ENCODE results near the gene YARS1.
A peak's percentile ranks its signal among the peaks of the same experiment; 100 is the strongest.

The YARS1 gene

DNA sequence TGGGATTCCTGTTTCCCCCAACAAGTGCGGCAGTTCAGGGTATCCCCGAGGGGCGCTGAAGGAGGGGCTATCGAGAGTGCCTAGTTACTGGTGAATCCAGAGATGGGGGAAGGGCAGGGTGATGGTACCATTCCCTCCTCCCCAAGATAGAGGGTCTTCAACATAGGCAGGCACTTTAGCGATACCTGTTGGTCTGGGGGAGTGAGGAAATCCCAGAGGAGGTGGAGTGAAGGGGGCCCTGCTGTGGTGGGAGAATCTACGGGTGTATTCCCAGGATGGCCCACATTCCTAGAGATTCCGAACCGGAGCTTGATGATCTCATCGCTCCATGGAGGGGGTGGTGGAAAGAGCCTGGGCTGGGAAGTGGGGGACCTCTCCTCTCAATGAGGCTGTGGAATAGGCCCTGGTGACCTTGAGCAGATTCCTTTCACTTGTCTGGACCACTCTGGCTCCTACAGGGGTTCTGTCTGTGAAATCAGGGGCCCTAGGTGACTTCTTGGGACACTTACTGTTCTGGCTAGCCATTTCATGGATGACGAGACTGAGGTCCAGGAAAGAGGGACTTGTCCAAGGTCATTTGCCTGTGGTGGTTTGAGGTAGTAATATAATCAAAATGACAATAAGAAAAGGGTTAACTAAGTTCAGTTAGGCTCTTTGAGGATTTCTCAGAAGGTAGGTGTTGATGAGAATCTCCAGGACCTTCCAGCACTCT lies 61.9 kb downstream of the YARS1 start:
- H3K4me3 ChIP-seq (ENCODE audit: low read length): peak overlapping the region; percentile 73
- TF ChIP-seq, protein P1, sequence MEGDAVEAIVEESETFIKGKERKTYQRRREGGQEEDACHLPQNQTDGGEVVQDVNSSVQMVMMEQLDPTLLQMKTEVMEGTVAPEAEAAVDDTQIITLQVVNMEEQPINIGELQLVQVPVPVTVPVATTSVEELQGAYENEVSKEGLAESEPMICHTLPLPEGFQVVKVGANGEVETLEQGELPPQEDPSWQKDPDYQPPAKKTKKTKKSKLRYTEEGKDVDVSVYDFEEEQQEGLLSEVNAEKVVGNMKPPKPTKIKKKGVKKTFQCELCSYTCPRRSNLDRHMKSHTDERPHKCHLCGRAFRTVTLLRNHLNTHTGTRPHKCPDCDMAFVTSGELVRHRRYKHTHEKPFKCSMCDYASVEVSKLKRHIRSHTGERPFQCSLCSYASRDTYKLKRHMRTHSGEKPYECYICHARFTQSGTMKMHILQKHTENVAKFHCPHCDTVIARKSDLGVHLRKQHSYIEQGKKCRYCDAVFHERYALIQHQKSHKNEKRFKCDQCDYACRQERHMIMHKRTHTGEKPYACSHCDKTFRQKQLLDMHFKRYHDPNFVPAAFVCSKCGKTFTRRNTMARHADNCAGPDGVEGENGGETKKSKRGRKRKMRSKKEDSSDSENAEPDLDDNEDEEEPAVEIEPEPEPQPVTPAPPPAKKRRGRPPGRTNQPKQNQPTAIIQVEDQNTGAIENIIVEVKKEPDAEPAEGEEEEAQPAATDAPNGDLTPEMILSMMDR (conservative IDR thresholded peaks at IDR 0.05; ENCODE audit: low read depth, low read length): no peak
- DNase-seq (ENCODE audit: low read depth): no peak

DNA sequence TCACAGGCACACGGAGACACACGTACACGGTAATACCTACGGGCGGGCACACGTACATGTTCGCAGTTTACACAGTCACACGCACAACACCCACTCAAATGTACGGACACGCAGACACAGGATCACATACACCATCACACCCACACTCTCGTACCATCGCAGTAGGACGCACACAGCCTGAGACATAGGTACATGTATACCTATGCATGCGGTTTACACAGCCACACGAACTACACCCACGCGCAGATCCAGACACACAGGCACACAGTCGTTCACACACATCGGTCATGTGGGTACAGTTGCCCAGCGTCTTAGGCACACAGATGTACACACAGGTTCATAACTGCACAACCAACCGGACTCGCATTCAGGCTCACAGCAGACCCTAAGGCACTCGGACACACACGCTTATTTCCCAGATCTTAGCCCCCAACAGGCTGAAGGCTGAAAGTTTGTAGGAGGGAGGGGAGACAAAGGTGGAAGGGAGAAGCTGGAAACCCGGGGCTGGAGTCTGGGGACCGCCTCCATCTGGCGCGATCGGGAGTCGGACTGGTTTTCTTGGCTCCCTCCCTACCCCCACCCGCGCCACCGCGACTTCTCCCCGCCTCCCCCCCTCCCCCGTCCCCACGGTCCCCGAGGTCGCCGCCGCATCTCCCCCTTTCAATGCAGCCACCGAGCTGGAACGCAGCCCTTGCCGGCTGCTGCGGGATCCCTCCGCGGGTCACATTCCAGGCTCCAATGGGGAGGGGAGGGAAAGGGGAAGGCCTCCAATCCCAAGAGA lies 62.7 kb downstream of the YARS1 start:
- TF ChIP-seq, protein P1 (conservative IDR thresholded peaks at IDR 0.05; ENCODE audit: low read depth, low read length): no peak
- H3K4me3 ChIP-seq (ENCODE audit: low read length): peak overlapping the region; percentile 73
- no peak for DNase-seq (ENCODE audit: low read depth)

DNA sequence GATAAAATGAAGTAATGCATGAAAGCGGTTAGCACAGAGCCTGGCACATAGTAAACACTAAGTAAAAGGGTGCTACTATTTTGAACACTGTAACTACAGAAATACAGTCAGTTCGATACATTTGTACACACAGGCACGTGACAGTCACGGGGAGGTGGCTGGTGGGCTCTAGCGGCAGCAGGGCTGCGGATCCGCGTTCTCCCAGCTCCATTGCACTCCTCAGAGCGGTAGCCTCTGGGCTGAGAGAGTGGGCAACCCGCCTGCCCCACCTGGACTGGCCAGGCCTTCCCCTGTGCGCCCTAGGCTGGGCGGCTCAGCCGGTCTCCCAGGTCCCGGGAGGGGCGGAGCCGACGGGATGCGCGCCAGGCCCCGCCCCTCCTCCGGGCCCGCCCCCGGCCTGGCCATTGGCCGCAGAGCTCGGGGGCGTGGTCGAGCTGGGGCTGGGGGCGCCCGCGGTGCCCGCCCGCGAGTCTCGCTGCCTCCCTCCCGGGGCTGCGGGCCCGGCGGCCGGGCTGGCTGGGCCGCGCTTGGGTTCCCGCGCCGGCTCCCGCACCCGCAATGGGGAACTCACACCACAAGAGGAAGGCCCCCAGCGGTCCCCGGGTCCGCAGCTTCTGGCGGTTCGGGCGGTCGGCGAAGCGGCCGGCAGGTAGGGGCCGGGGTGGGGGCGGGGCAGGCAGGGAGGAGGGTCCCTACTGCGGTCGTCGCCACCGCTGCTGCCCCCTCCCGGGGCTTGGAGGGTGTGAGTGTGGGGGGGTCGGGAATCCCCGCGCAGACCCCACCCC lies 63.4 kb downstream of the YARS1 start:
- H3K4me3 ChIP-seq (ENCODE audit: low read length): peak overlapping the region; percentile 73
- TF ChIP-seq, protein P1 (conservative IDR thresholded peaks at IDR 0.05; ENCODE audit: low read depth, low read length): no peak
- DNase-seq (ENCODE audit: low read depth): no peak

DNA sequence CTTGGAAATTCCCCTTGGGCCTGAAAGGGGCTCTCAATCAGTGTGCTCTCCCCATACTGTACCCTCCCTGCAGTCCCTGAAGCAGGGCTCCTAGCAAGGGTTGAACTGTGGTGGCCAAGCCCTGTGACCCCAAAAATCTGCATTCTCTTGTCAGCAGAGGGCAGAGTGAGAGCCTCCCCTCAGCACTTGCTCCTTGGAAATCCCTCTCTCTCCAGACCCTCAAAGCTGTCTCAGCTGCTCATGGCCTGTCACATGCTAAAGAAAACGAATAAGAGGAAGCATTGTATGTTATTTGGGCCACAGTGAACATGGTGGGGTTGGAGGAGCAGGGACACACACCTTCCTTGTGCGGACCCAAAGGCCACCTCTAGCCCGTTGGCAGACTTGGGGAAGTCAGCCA lies 67.4 kb downstream of the YARS1 start:
- TF ChIP-seq, protein P1 (conservative IDR thresholded peaks at IDR 0.05; ENCODE audit: low read depth, low read length): no peak
- no peak for DNase-seq (ENCODE audit: low read depth)
- H3K4me3 ChIP-seq (ENCODE audit: low read length): no peak overlapping the region

DNA sequence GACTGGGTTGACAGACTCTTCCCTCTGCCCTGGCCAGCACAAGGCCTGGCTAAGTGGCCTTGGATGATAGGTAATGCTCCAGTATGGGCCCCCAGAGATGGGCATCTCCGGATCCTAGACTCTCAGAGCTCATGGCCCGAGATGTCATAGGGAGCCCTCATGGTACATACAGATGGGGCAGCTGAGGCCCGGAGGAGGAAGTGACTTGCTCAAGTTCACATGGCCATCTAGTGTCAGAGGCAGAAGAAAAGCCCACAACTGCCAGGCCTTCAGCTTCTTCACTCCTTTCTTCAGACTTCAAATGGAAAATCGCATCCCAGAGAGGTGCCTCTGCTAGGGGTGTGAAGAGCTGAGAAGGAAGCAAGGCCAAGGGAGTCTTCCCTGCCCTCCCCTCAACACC lies 67.8 kb downstream of the YARS1 start:
- TF ChIP-seq, protein P1 (conservative IDR thresholded peaks at IDR 0.05; ENCODE audit: low read depth, low read length): no peak
- H3K4me3 ChIP-seq (ENCODE audit: low read length): no peak overlapping the region
- no peak for DNase-seq (ENCODE audit: low read depth)

DNA sequence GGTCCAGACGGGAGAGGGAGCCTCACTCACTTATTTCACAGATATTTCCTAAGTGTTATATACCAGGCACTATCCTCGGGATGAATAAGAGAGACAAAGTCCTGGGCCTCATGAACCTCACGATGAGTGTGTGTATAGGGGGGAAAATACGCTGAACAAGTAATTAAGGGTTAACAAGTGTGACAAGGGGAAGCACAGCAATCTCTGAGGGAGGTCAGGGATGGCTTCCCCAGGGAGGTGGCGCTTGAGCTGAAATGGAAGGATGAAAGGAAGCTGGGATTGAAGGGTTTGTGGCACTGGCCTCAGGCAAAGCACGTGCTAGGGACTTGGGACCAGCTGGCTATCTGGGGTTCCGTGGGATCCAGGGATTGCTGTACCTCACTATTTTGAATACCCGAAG lies 68.2 kb downstream of the YARS1 start:
- H3K4me3 ChIP-seq (ENCODE audit: low read length): no peak overlapping the region
- no peak for DNase-seq (ENCODE audit: low read depth)
- TF ChIP-seq, protein P1 (conservative IDR thresholded peaks at IDR 0.05; ENCODE audit: low read depth, low read length): no peak

Data from retinal pigment epithelial cell (primary cell).